ENCODE measurements around the gene PRKCZ.

- no peak for TF ChIP-seq EZH2 (IDR thresholded peaks at IDR 0.05; ENCODE audit: insufficient read depth, low read length)
- no peak for TF ChIP-seq CTCF (IDR thresholded peaks at IDR 0.05; ENCODE audit: insufficient read depth, low read depth, low read length)
Observed at GRCh38 chr1:2232255-2232915, 182.2 kb downstream of the PRKCZ start.

Data from astrocyte (in vitro differentiated cells and primary cell).